Activated naive CD8-positive, alpha-beta T cell treated with anti-CD3 and anti-CD28 coated beads, Interleukin-2, amount 50 U/mL, for 24 hours (primary cell): ENCODE data around the gene PLIN3.
"Not testable (repeated sequence)": the region's sequence is repeated elsewhere in the genome, so short reads cannot be mapped to it uniquely, and the experiment has no call there.

Experiments
- ATAC-seq: fragments of 150-1000 bp; cut with Tn5 transposase; one replicate; pipeline ENCODE4 v1.10.0; 2021
- DNase-seq: peaks from one replicate; pipeline ENCODE4 v3.0.0; 2021
- H3K27ac Mint-ChIP-seq: one replicate; pipeline ENCODE4 v1.8.0; 2021; ENCODE audit warnings: mild to moderate bottlenecking, mixed read lengths
- H3K27me3 Mint-ChIP-seq: one replicate; pipeline ENCODE4 v1.8.0; 2021; ENCODE audit warnings: mixed read lengths
- H3K36me3 Mint-ChIP-seq: one replicate; pipeline ENCODE4 v1.8.0; 2021; ENCODE audit warnings: low read depth, mixed read lengths
- H3K4me1 Mint-ChIP-seq: one replicate; pipeline ENCODE4 v1.8.0; 2021; ENCODE audit warnings: mixed read lengths
- H3K4me3 Mint-ChIP-seq: one replicate; pipeline ENCODE4 v1.8.0; 2021; ENCODE audit warnings: mild to moderate bottlenecking, moderate library complexity, mixed read lengths
- H3K9me3 Mint-ChIP-seq: one replicate; pipeline ENCODE4 v1.8.0; 2021; ENCODE audit warnings: mixed read lengths

The PLIN3 gene

GRCh38 chr19:4844348-4845179 lies 22.9 kb downstream of the PLIN3 start:
- Mint-ChIP-seq H3K4me3 (no peak overlapping the region), H3K9me3 (no peaks in the 10 kb centered on the region), H3K36me3 (peaks cover 2% of the 10 kb centered on the region), H3K27ac (no peak overlapping the region), H3K27me3 (no peaks in the 10 kb centered on the region), H3K4me1 (peaks cover 14% of the 10 kb centered on the region)
- DNase-seq, result no peak
- ATAC-seq, result no peak

GRCh38 chr19:4843647-4843965 lies 23.9 kb downstream of the PLIN3 start:
- DNase-seq (no peak), ATAC-seq (no peak)
- Mint-ChIP-seq H3K27me3 (no peaks in the 10 kb centered on the region), H3K4me3 (no peak overlapping the region), H3K36me3 (peaks cover 2% of the 10 kb centered on the region), H3K4me1 (peaks cover 14% of the 10 kb centered on the region), H3K27ac (no peak overlapping the region), H3K9me3 (no peaks in the 10 kb centered on the region)

GRCh38 chr19:4839192-4839591 lies 28.3 kb downstream of the PLIN3 start:
- no peak for DNase-seq
- peaks cover 19% of the 10 kb centered on the region for H3K4me1 Mint-ChIP-seq
- H3K4me3 Mint-ChIP-seq, result no peak overlapping the region
- no peak overlapping the region for H3K27ac Mint-ChIP-seq
- no peaks in the 10 kb centered on the region for H3K27me3 Mint-ChIP-seq
- ATAC-seq, result no peak
- no peaks in the 10 kb centered on the region for H3K36me3 Mint-ChIP-seq
- H3K9me3 Mint-ChIP-seq, result no peaks in the 10 kb centered on the region

GRCh38 chr19:4832776-4833175 lies 34.7 kb downstream of the PLIN3 start:
- no peak for ATAC-seq
- peaks cover 1% of the 10 kb centered on the region for H3K36me3 Mint-ChIP-seq
- H3K4me3 Mint-ChIP-seq, result peak overlapping the region; percentile 51
- peaks cover 32% of the 10 kb centered on the region for H3K4me1 Mint-ChIP-seq
- no peaks in the 10 kb centered on the region for H3K27me3 Mint-ChIP-seq
- no peak for DNase-seq
- peak overlapping the region; percentile 71 for H3K27ac Mint-ChIP-seq
- H3K9me3 Mint-ChIP-seq, result no peaks in the 10 kb centered on the region

- Mint-ChIP-seq H3K4me3 (peak overlapping the region; percentile 86), H3K4me1 (peaks cover 27% of the 10 kb centered on the region), H3K27ac (peak overlapping the region; percentile 89)
- H3K36me3 Mint-ChIP-seq, DNase-seq, H3K9me3 Mint-ChIP-seq, ATAC-seq, H3K27me3 Mint-ChIP-seq: not testable (repeated sequence)
Observed at GRCh38 chr19:4831979-4832340, 35.5 kb downstream of the PLIN3 start.

GRCh38 chr19:4831304-4831978 lies 36.0 kb downstream of the PLIN3 start, which contains the start of gene TICAM1:
Gene TICAM1, minus strand, starts transcription at chr19:4831712. Its CDS starts 13,335 bp downstream, at chr19:4818377.
- H3K36me3 Mint-ChIP-seq, result peaks cover 2% of the 10 kb centered on the region
- H3K9me3 Mint-ChIP-seq, result no peaks in the 10 kb centered on the region
- no peaks in the 10 kb centered on the region for H3K27me3 Mint-ChIP-seq
- H3K27ac Mint-ChIP-seq, result peak within 1 kb of the TSS; percentile 89
- peak within 1 kb of the TSS; percentile 86 for H3K4me3 Mint-ChIP-seq
- peak; percentile 91 for ATAC-seq
- peaks cover 27% of the 10 kb centered on the region for H3K4me1 Mint-ChIP-seq
- DNase-seq, result peak; percentile 84

- Mint-ChIP-seq H3K27ac (peak overlapping the region; percentile 89), H3K4me3 (peak overlapping the region; percentile 86), H3K9me3 (no peaks in the 10 kb centered on the region), H3K27me3 (no peaks in the 10 kb centered on the region), H3K36me3 (peaks cover 2% of the 10 kb centered on the region), H3K4me1 (peaks cover 27% of the 10 kb centered on the region)
- ATAC-seq (peak; percentile 25), DNase-seq (no peak)
Observed at GRCh38 chr19:4830768-4831265, 36.6 kb downstream of the PLIN3 start.

- Mint-ChIP-seq H3K27me3 (no peaks in the 10 kb centered on the region), H3K9me3 (no peaks in the 10 kb centered on the region), H3K4me3 (peak overlapping the region; percentile 86), H3K4me1 (peaks cover 27% of the 10 kb centered on the region), H3K36me3 (peaks cover 2% of the 10 kb centered on the region), H3K27ac (peak overlapping the region; percentile 89)
- DNase-seq (no peak), ATAC-seq (no peak)
Observed at GRCh38 chr19:4830332-4830731, 37.1 kb downstream of the PLIN3 start.

GRCh38 chr19:4829001-4829712 lies 38.3 kb downstream of the PLIN3 start:
- DNase-seq, result no peak
- no peak for ATAC-seq
- Mint-ChIP-seq H3K4me1 (peaks cover 27% of the 10 kb centered on the region), H3K27ac (peak overlapping the region; percentile 64), H3K4me3 (peak overlapping the region; percentile 86), H3K36me3 (peaks cover 2% of the 10 kb centered on the region), H3K9me3 (no peaks in the 10 kb centered on the region), H3K27me3 (no peaks in the 10 kb centered on the region)

- peaks cover 2% of the 10 kb centered on the region for H3K4me1 Mint-ChIP-seq
- DNase-seq, result no peak
- H3K27me3 Mint-ChIP-seq, result no peaks in the 10 kb centered on the region
- no peak overlapping the region for H3K27ac Mint-ChIP-seq
- no peak overlapping the region for H3K4me3 Mint-ChIP-seq
- no peaks in the 10 kb centered on the region for H3K9me3 Mint-ChIP-seq
- H3K36me3 Mint-ChIP-seq, result peaks cover 7% of the 10 kb centered on the region
- no peak for ATAC-seq
Observed at GRCh38 chr19:4823577-4823976, 43.9 kb downstream of the PLIN3 start.

GRCh38 chr19:4822354-4822753 lies 45.1 kb downstream of the PLIN3 start:
- not testable (repeated sequence) for H3K27ac Mint-ChIP-seq, ATAC-seq

GRCh38 chr19:4821265-4821664 lies 46.2 kb downstream of the PLIN3 start:
- no peak for ATAC-seq
- H3K36me3 Mint-ChIP-seq, result peaks cover 13% of the 10 kb centered on the region
- DNase-seq, result no peak

More at GRCh38 chr19:4822354-4822753, 45.1 kb downstream of the PLIN3 start:
- H3K9me3 Mint-ChIP-seq, H3K4me3 Mint-ChIP-seq, H3K27me3 Mint-ChIP-seq, H3K36me3 Mint-ChIP-seq, H3K4me1 Mint-ChIP-seq, DNase-seq: not testable (repeated sequence)

GRCh38 chr19:4817467-4818277 lies 49.8 kb downstream of the PLIN3 start:
- Mint-ChIP-seq H3K27me3 (no peaks in the 10 kb centered on the region), H3K4me1 (peaks cover 20% of the 10 kb centered on the region), H3K27ac (no peak overlapping the region), H3K36me3 (peaks cover 17% of the 10 kb centered on the region), H3K4me3 (no peak overlapping the region), H3K9me3 (peaks cover 4% of the 10 kb centered on the region)
- ATAC-seq (no peak), DNase-seq (no peak)

More at GRCh38 chr19:4821265-4821664, 46.2 kb downstream of the PLIN3 start:
- Mint-ChIP-seq H3K27me3 (no peaks in the 10 kb centered on the region), H3K27ac (no peak overlapping the region), H3K4me3 (no peak overlapping the region), H3K9me3 (no peaks in the 10 kb centered on the region), H3K4me1 (peaks cover 3% of the 10 kb centered on the region)

- DNase-seq (no peak), ATAC-seq (no peak)
- Mint-ChIP-seq H3K27me3 (no peaks in the 10 kb centered on the region), H3K36me3 (peaks cover 17% of the 10 kb centered on the region), H3K9me3 (peaks cover 4% of the 10 kb centered on the region), H3K27ac (peak overlapping the region; percentile 49), H3K4me1 (peaks cover 20% of the 10 kb centered on the region), H3K4me3 (no peak overlapping the region)
Observed at GRCh38 chr19:4816950-4817278, 50.6 kb downstream of the PLIN3 start.
